Neural progenitor cell (in vitro differentiated cells): ENCODE measurements around the gene NT5C2. TPM values are rescaled to one million over a fixed set of nuclear protein-coding genes. Genes with fewer than 3 reads are reported as not detected.

ENCODE experiments used
- DNase-seq: peaks from one replicate; pipeline ENCODE4 v3.0.0-alpha.2; 2016; ENCODE audit warnings: low spot score
- H2AFZ ChIP-seq: fragments of 200-600 bp; sonication (generic); replicated peaks from 2 replicates; pipeline ENCODE4 v1.6.1; 2016; ENCODE audit warnings: antibody characterized with exemption
- H3F3A ChIP-seq: fragments of 200-600 bp; sonication (generic); 2 replicates; pipeline ENCODE4 v1.6.1; 2016; ENCODE audit warnings: antibody characterized with exemption, low read depth
- H3K27ac ChIP-seq: fragments of 200-600 bp; sonication (generic); 2 replicates; pipeline ENCODE4 v1.5.1; 2016; ENCODE audit warnings: mild to moderate bottlenecking
- H3K27me3 ChIP-seq: fragments of 200-600 bp; sonication (generic); 2 replicates; pipeline ENCODE4 v1.6.1; 2016; ENCODE audit warnings: mild to moderate bottlenecking, moderate library complexity
- H3K36me3 ChIP-seq: fragments of 200-600 bp; sonication (generic); 2 replicates; pipeline ENCODE4 v1.5.1; 2016
- H3K4me1 ChIP-seq: fragments of 200-600 bp; sonication (generic); 2 replicates; pipeline ENCODE4 v1.6.1; 2016; ENCODE audit warnings: mixed run types
- H3K4me2 ChIP-seq: fragments of 200-600 bp; sonication (generic); 2 replicates; pipeline ENCODE4 v1.6.1; 2016
- H3K4me3 ChIP-seq: fragments of 200-600 bp; sonication (generic); 2 replicates; pipeline ENCODE4 v1.5.1; 2016
- H3K79me2 ChIP-seq: fragments of 200-600 bp; sonication (generic); 2 replicates; pipeline ENCODE4 v1.6.1; 2016; ENCODE audit warnings: low read depth
- H3K9ac ChIP-seq: fragments of 200-600 bp; sonication (generic); 2 replicates; pipeline ENCODE4 v1.6.1; 2016
- H3K9me3 ChIP-seq: fragments of 200-600 bp; sonication (generic); 2 replicates; pipeline ENCODE4 v1.5.1; 2016; ENCODE audit warnings: low read depth
- H4K20me1 ChIP-seq: fragments of 200-600 bp; sonication (generic); 2 replicates; pipeline ENCODE4 v1.6.1; 2016; ENCODE audit warnings: low read depth
- H3K27ac Mint-ChIP-seq: 3 replicates; pipeline ENCODE4 v1.8.0; 2021; ENCODE audit warnings: mixed read lengths
- H3K27me3 Mint-ChIP-seq: 2 replicates; pipeline ENCODE4 v1.8.0; 2022; ENCODE audit warnings: low read depth, mild to moderate bottlenecking, inconsistent platforms, moderate library complexity, mixed read lengths; ENCODE audit not compliant: insufficient read depth
- H3K36me3 Mint-ChIP-seq: 3 replicates; pipeline ENCODE4 v1.8.0; 2021; ENCODE audit warnings: mixed read lengths
- H3K4me1 Mint-ChIP-seq: 3 replicates; pipeline ENCODE4 v1.8.0; 2021; ENCODE audit warnings: mixed read lengths
- H3K4me3 Mint-ChIP-seq: 3 replicates; pipeline ENCODE4 v1.8.0; 2021; ENCODE audit warnings: mild to moderate bottlenecking, moderate library complexity, mixed read lengths
- H3K9me3 Mint-ChIP-seq: 3 replicates; pipeline ENCODE4 v1.8.0; 2020; ENCODE audit warnings: mixed read lengths
- CTCF ChIP-seq: fragments of 200-600 bp; sonication (generic); IDR thresholded peaks from 2 replicates; pipeline ENCODE4 v1.5.1; 2017; ENCODE audit warnings: antibody characterized with exemption, mild to moderate bottlenecking
- EZH2 ChIP-seq: fragments of 200-600 bp; sonication (generic); IDR thresholded peaks from 2 replicates; pipeline ENCODE4 v1.6.1; 2017; ENCODE audit warnings: antibody characterized with exemption, mild to moderate bottlenecking, moderate library complexity
- EZH2phosphoT487 ChIP-seq: fragments of 200-600 bp; sonication (generic); IDR thresholded peaks from 2 replicates; pipeline ENCODE4 v1.6.1; 2017; ENCODE audit warnings: antibody characterized with exemption
- total RNA-seq: library from RNA; depleted of rRNA; stranded (reverse); fragments of >200 nt; gene quantifications from 2 replicates; pipeline ENCODE4 v1.2.3, GENCODE V29; 2015; ENCODE audit warnings: low replicate concordance

The NT5C2 gene
- total RNA-seq, 1 donor from 2014 or later = 63.6 TPM

GRCh38 chr10:103042129-103042528, 150.9 kb downstream of the NT5C2 start:
- Mint-ChIP-seq H3K4me1 (peaks cover 31% of the 10 kb centered on the region), H3K9me3 (no peaks in the 10 kb centered on the region), H3K27ac (no peak overlapping the region), H3K36me3 (no peaks in the 10 kb centered on the region), H3K4me3 (no peak overlapping the region), H3K27me3 (no peaks in the 10 kb centered on the region)
- no peak overlapping the region for H2AFZ ChIP-seq
- H3K9ac ChIP-seq = no peak overlapping the region
- no peak overlapping the region for H3K27ac ChIP-seq
- no peak overlapping the region for H3K4me3 ChIP-seq
- no peaks in the 10 kb centered on the region for H3K9me3 ChIP-seq
- TF ChIP-seq EZH2phosphoT487 = no peak
- no peak for TF ChIP-seq CTCF
- no peak for TF ChIP-seq EZH2
- no peaks in the 10 kb centered on the region for H3K79me2 ChIP-seq
- H3K4me2 ChIP-seq = no peak overlapping the region
- DNase-seq = no peak
- H3K27me3 ChIP-seq = no peaks in the 10 kb centered on the region
- peaks cover 14% of the 10 kb centered on the region for H3K4me1 ChIP-seq
- H3K36me3 ChIP-seq = no peaks in the 10 kb centered on the region
- H3F3A ChIP-seq = no peaks in the 10 kb centered on the region
- H4K20me1 ChIP-seq = no peaks in the 10 kb centered on the region

- Histone ChIP-seq H3K4me3 (no peak overlapping the region), H3F3A (peaks cover 1% of the 10 kb centered on the region), H3K4me1 (peaks cover 19% of the 10 kb centered on the region), H4K20me1 (no peaks in the 10 kb centered on the region), H3K27ac (no peak overlapping the region), H3K9me3 (no peaks in the 10 kb centered on the region), H2AFZ (no peak overlapping the region), H3K27me3 (no peaks in the 10 kb centered on the region), H3K9ac (no peak overlapping the region), H3K79me2 (no peaks in the 10 kb centered on the region), H3K4me2 (no peak overlapping the region), H3K36me3 (no peaks in the 10 kb centered on the region)
- Mint-ChIP-seq H3K27me3 (no peaks in the 10 kb centered on the region), H3K36me3 (no peaks in the 10 kb centered on the region), H3K9me3 (no peaks in the 10 kb centered on the region), H3K4me1 (peaks cover 31% of the 10 kb centered on the region), H3K27ac (no peak overlapping the region), H3K4me3 (no peak overlapping the region)
- DNase-seq = no peak
- TF ChIP-seq EZH2 = no peak
- no peak for TF ChIP-seq EZH2phosphoT487
- no peak for TF ChIP-seq CTCF
Observed at GRCh38 chr10:103041391-103041790, 151.7 kb downstream of the NT5C2 start.

GRCh38 chr10:103040418-103040817, 152.7 kb downstream of the NT5C2 start:
- Histone ChIP-seq H3K79me2 (no peaks in the 10 kb centered on the region), H3K4me1 (peaks cover 28% of the 10 kb centered on the region), H3K9me3 (no peaks in the 10 kb centered on the region), H3K27ac (no peak overlapping the region), H3K4me3 (no peak overlapping the region), H3K36me3 (no peaks in the 10 kb centered on the region), H3K4me2 (no peak overlapping the region), H3K9ac (no peak overlapping the region), H2AFZ (no peak overlapping the region), H4K20me1 (no peaks in the 10 kb centered on the region), H3F3A (peaks cover 11% of the 10 kb centered on the region), H3K27me3 (no peaks in the 10 kb centered on the region)
- TF ChIP-seq CTCF (no peak), EZH2phosphoT487 (no peak), EZH2 (no peak)
- Mint-ChIP-seq H3K9me3 (no peaks in the 10 kb centered on the region), H3K4me1 (peaks cover 30% of the 10 kb centered on the region), H3K36me3 (no peaks in the 10 kb centered on the region), H3K4me3 (no peak overlapping the region), H3K27ac (no peak overlapping the region), H3K27me3 (no peaks in the 10 kb centered on the region)
- no peak for DNase-seq
